Adrenal gland (tissue), 5 donors: Measurements from ENCODE around the gene RAB30.

Experiments used
- POLR2A ChIP-seq, 2 donors: fragments of 450-650 bp; IDR thresholded peaks; one replicate each; pipeline ENCODE4 v1.6.1; 2017; ENCODE audit warnings: antibody characterized with exemption in 2 of 2, mild to moderate bottlenecking in 2 of 2, moderate library complexity in 1 of 2
- TF ChIP-seq, protein P1 (sequence below), 6 experiments: fragments of 450-650 bp in 4 of 6; fragments of 200-600 bp in 2 of 6; sonication (generic) in 1 of 6; IDR thresholded peaks; 1 replicate in 5 of 6; 2 replicates in 1 of 6; pipeline versions ENCODE4 v1.5.1 to v1.8.0; 2016 to 2021; ENCODE audit warnings: antibody characterized with exemption in 6 of 6, mild to moderate bottlenecking in 2 of 6, moderate library complexity in 1 of 6
- donor health status: DM: no; HTN: no; CAD: no.

GRCh38 chr11:82959987-82960778 lies 111.5 kb downstream of the RAB30 start:
- TF ChIP-seq POLR2A (IDR thresholded peaks at IDR 0.05) = no peak
- TF ChIP-seq, protein P1, sequence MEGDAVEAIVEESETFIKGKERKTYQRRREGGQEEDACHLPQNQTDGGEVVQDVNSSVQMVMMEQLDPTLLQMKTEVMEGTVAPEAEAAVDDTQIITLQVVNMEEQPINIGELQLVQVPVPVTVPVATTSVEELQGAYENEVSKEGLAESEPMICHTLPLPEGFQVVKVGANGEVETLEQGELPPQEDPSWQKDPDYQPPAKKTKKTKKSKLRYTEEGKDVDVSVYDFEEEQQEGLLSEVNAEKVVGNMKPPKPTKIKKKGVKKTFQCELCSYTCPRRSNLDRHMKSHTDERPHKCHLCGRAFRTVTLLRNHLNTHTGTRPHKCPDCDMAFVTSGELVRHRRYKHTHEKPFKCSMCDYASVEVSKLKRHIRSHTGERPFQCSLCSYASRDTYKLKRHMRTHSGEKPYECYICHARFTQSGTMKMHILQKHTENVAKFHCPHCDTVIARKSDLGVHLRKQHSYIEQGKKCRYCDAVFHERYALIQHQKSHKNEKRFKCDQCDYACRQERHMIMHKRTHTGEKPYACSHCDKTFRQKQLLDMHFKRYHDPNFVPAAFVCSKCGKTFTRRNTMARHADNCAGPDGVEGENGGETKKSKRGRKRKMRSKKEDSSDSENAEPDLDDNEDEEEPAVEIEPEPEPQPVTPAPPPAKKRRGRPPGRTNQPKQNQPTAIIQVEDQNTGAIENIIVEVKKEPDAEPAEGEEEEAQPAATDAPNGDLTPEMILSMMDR (IDR thresholded peaks at IDR 0.05) = no peak
